Hypothalamus (tissue), 51 donors: Measurements from ENCODE around the gene LGR4.

Experiments used
- DNase-seq, 51 donors: peaks; one replicate each; lab custom pipeline; 2025; lab: John Stamatoyannopoulos, UW

LGR4 gene

DNA sequence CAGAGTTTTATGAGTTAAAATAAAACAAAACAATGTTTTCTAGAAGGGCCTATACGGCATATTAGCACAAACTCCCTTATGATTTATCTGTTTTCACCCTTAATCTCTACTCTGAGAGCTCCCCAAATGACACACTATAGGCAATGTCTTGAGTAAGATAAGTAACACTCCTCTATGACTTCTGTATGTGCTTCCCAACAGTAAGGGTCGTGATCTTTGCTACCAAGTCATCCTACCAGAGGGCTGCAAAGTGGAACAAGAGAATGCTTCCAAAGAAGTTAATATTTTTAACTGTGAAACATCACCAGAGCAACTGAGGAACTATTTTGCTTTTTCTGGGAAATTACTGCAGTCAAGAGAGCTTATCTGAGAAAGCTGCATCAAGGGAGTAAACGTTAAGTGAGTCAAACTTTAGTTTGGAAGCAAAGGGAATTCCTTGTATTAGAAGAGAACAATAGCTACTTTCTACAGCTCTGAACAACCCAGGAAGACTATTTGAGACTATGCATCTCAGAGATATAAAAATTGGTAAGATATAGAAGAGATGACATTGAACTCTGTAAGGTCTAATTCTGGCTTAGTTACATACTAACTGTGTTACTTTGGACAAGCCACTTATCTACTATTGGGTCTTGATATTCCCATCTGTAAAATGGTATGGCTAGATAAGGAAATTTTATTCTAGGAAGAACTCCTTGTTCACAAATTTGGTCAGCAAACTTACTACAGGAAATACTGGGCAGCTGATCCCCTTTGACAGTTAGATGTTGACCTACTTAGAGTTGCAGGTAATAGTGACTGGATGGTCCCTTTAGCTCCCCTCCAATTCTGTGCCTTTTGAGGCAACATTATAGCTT, 65.9 kb downstream of the LGR4 start:
- no peak for DNase-seq

GRCh38 chr11:27405134-27405533, 67.5 kb downstream of the LGR4 start:
- peak in 3 of 51 donors; percentile 5 to 12 (median 8) for DNase-seq

- no peak for DNase-seq
These were observed 68.2 kb downstream of the LGR4 start for GRCh38 chr11:27404427-27404826.

GRCh38 chr11:27403195-27403594, 69.4 kb downstream of the LGR4 start:
- no peak for DNase-seq

DNA sequence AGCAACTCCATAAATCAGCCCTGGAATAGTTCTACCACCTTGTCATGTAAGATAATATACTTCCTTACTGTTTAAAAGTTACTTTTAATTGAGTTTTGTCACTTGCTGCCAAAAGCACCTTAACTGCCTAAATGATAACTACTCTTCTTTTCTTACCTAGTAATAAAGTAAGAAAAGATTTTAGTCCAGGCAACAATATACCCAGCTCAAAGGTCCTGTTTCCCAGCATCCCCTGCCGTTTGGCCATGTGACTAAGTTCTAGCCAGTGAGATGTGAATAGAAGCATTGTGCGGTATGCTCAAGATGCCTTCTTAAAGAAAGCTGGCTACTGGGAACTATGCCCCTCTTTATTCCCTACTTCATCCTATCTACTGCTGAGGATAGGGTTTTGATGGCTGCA, 70.1 kb downstream of the LGR4 start:
- DNase-seq: no peak

- DNase-seq: no peak
These were observed 70.7 kb downstream of the LGR4 start for GRCh38 chr11:27401833-27402316.

GRCh38 chr11:27401280-27401832, 71.2 kb downstream of the LGR4 start:
- DNase-seq: no peak

- DNase-seq: no peak
These were observed 74.2 kb downstream of the LGR4 start for GRCh38 chr11:27398400-27398770.

DNA sequence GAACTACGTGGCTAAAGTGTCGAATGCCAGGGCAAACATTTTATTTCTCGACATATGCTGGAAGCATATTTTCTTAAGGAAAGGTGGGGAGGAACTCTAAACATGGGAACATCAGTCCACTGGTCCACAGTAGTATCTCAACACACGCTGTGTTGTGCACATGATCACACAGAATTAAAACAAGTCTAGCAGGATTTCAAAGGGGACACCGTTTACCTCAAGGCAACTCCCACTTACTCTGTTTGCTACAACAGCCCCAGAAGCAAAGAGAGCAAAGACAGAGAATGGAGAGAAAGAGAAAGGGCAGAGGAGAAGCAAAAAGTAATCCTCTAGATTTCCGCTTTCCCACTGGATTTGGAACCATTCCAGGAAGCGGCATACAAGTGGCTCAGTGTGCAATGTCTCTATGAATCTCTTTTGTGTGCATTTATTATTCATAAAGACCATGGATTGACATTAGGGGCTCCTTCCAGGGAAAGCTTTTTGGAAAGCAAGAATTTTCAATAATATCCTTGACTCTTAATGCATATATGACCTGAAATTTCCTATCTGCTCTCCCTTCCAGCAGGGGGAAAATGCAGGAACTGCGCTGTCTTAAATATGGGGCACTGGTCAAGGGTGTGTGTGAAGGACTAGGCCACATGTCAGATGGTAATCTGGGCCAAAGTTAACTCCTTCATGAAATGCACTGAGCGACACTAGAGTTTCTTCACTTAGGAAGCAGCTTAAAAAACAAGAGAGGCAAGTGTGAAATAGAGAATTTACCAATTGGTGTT, 74.8 kb downstream of the LGR4 start:
- DNase-seq: no peak

DNA sequence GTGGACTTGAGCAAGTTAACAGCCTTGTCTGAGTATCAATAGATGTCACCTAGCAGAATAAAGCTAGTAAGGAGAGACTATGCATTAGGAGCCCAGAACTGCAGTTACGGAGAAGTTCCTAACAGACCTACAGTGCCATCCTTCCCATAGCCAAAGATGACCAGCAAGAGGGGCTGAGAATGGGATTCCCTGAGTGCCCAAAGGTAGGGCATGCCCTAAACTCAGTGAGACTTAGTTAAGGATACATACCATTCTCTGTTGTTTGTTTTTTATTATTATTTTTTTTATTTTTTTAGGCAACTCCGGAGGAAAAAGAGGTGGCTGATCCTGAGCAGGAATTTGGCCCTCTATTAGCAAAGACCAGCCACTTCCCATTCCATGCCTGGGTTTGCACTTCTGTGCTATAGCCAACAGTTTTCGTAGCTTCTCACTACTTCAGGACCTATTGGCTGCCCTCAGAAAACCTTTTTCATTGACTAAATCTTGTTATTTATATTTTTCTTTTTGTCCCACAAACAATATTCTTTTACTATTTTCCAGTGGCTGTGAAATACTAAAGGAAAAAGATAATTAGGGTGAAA, 76.2 kb downstream of the LGR4 start:
- no peak for DNase-seq

GRCh38 chr11:27395556-27396258, 76.9 kb downstream of the LGR4 start:
- DNase-seq: no peak

GRCh38 chr11:27394781-27395228, 77.8 kb downstream of the LGR4 start:
- no peak for DNase-seq

DNA sequence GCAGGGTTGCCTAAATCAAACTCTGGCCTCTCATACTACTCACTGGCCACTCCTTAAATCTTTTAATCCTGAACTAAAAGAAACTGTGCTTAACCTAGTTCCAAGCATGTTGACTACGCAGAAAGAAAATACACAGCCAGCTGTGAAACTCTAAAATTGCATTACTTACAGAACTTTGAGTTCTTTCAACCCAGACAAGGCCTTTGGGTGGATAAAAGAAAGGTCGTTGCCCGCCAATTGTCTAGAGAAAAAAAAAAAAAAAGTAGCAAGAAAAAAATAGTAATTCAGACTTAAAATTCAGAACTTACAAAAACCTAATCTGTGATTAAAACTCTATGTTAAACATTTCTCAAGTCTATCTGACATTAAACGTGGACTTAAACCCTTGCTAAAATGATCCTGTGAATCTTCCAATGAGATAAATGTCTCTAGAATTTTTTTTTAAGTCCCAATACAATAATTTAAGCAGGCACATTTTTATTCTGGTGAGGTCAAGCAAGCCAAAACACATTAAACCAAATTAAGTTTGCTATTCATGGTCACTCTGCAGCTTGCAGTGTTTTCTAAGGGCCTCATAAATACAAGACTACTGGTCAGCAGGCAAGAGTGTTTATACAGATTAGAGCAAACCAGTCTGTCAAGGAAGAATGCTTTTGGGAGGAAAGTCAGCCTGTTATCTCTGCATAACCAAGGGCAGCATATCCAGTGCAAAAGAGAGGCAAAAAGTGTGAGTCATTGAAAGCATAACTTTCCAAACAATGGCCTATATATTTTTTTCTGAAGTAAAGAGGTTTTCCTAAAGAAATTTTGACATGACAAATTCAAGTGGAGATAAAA, 80.1 kb downstream of the LGR4 start:
- DNase-seq: no peak

DNA sequence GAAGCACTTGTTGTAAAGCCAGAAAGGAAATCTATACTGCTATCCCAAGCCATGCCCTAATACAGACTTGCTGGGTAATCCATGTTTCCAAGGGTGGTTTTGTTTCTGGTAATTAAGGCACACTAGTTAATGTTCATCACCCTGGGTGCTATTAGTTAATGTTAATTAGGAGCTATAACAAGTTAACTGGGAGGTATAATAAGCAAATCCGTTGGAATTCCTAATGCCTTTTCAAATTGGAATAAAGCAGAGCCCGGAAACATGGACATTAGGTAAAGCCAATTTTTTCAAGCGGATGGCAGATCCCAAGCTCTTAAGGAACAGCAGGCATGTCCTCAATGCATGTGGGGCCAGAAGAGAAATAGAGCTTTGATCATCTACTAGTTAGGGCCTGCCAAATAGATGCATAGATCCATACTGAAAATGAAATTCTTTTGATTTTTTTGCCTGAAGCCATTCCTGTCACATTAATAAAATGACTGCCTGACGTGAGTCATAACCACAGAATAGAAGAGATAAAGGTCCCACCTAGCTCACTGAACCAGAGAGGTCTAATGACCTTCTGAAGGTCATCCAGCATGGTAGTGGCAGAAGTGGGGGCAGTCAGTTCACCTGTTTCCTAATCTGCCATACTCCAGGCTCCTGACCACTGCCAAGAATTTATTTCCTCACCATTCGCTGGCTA, 81.1 kb downstream of the LGR4 start:
- no peak for DNase-seq

- no peak for DNase-seq
These were observed 82.0 kb downstream of the LGR4 start for GRCh38 chr11:27390318-27391295.

GRCh38 chr11:27388869-27389268, 83.7 kb downstream of the LGR4 start:
- DNase-seq: no peak

DNA sequence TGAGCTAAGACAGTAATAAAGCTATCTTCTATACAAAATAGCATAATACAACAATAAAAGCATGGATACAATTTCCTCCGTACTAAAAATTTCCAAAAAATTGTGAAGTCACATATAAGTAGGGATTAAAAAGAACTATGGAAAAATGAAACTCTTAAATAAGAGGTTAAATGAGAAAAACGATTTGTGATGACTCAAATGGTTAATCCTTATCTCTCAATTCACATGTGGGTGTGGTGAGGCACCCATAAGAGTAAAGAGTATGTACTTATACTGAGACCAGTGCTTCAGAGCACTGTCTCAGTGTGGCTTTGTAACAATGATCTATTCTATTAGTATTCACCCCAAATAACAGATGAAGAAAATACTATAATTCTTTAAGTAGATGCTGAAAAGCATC, 84.6 kb downstream of the LGR4 start:
- no peak for DNase-seq

- no peak for DNase-seq
These were observed 85.2 kb downstream of the LGR4 start for GRCh38 chr11:27387362-27387761.
